Calu3 (cell line): ENCODE results near the gene CCDC102A. TPM values are rescaled to one million over a fixed set of nuclear protein-coding genes. Genes with fewer than 3 reads are reported as not detected.
A peak's percentile ranks its signal among the peaks of the same experiment; 100 is the strongest.
"Not testable (repeated sequence)": the region's sequence is repeated elsewhere in the genome, so short reads cannot be mapped to it uniquely, and the experiment has no call there.

Experiments
- BruUV-seq: library from RNA; stranded (reverse); fragments of 400-500 nt; replicated peaks from 2 replicates; lab custom pipeline; 2021; lab: Mats Ljungman, UMichigan
- CTCF ChIA-PET: fragments of 300-600 bp; sonication (Branson Sonifier 250); formaldehyde crosslinking; loops from one replicate; lab custom pipeline; 2022; ENCODE audit warnings: antibody characterized with exemption; lab: Charles Lee
- DNase-seq: peaks from one replicate; pipeline ENCODE4 v3.0.0; 2022
- H3K27ac Mint-ChIP-seq: one replicate; pipeline ENCODE4 v1.8.0; 2022; ENCODE audit warnings: mixed read lengths; ENCODE audit not compliant: unreplicated experiment
- H3K27me3 Mint-ChIP-seq: one replicate; pipeline ENCODE4 v1.8.0; 2022; ENCODE audit warnings: mixed read lengths; ENCODE audit not compliant: unreplicated experiment
- H3K36me3 Mint-ChIP-seq: one replicate; pipeline ENCODE4 v1.8.0; 2022; ENCODE audit warnings: mild to moderate bottlenecking, moderate library complexity, mixed read lengths; ENCODE audit not compliant: insufficient read depth, unreplicated experiment
- H3K4me1 Mint-ChIP-seq: one replicate; pipeline ENCODE4 v1.8.0; 2022; ENCODE audit warnings: mild to moderate bottlenecking, low read depth, mixed read lengths; ENCODE audit not compliant: unreplicated experiment
- H3K4me3 Mint-ChIP-seq: one replicate; pipeline ENCODE4 v1.8.0; 2022; ENCODE audit warnings: mild to moderate bottlenecking, low read depth, moderate library complexity, mixed read lengths; ENCODE audit not compliant: unreplicated experiment
- H3K9me3 Mint-ChIP-seq: one replicate; pipeline ENCODE4 v1.8.0; 2022; ENCODE audit warnings: low read depth, mixed read lengths; ENCODE audit not compliant: unreplicated experiment
- CTCF ChIP-seq: fragments of 200-600 bp; IDR thresholded peaks from one replicate; pipeline ENCODE4 v1.8.0; 2022; ENCODE audit warnings: antibody characterized with exemption; ENCODE audit not compliant: unreplicated experiment
- intact Hi-C: fragments of 100-400 bp; cut with micrococcal nuclease; formaldehyde crosslinking; loops from one replicate; pipeline ENCODE4 v1.10.0; 2022; ENCODE audit not compliant: unreplicated experiment
- total RNA-seq: library from RNA; stranded (reverse); gene quantifications from 2 replicates; pipeline ENCODE4 v1.2.3, GENCODE V29; 2022

Gene CCDC102A
- total RNA-seq, 1 experiment from 2014 or later: 6.8 TPM

- no peaks in the 10 kb centered on the region for H3K9me3 Mint-ChIP-seq
- H3K27ac Mint-ChIP-seq: no peak overlapping the region
- intact Hi-C loops: no loop called here
- no peak overlapping the region for H3K4me3 Mint-ChIP-seq
- BruUV-seq: no TSS peak
- TF ChIP-seq CTCF: no peak
- H3K27me3 Mint-ChIP-seq: peaks cover 73% of the 10 kb centered on the region
- CTCF ChIA-PET: no interaction called here
- peaks cover 9% of the 10 kb centered on the region for H3K4me1 Mint-ChIP-seq
- no peaks in the 10 kb centered on the region for H3K36me3 Mint-ChIP-seq
- DNase-seq: no peak
Observed at GRCh38 chr16:57503366-57503765, 33.0 kb downstream of the CCDC102A start.

GRCh38 chr16:57502048-57502775 lies 34.2 kb downstream of the CCDC102A start:
- no TSS peak for BruUV-seq
- Mint-ChIP-seq H3K36me3 (no peaks in the 10 kb centered on the region), H3K27ac (no peak overlapping the region), H3K9me3 (no peaks in the 10 kb centered on the region), H3K27me3 (peaks cover 61% of the 10 kb centered on the region), H3K4me3 (no peak overlapping the region), H3K4me1 (peaks cover 9% of the 10 kb centered on the region)
- intact Hi-C loops: no loop called here
- CTCF ChIA-PET: interaction anchor here (0.8 kb wide), 1 partner anchor 44 kb away, joined by 8 read pairs; no protein-coding TSS in a partner anchor
- no peak for TF ChIP-seq CTCF
- DNase-seq: no peak

- no peaks in the 10 kb centered on the region for H3K9me3 Mint-ChIP-seq
- H3K27ac Mint-ChIP-seq: no peak overlapping the region
- peaks cover 9% of the 10 kb centered on the region for H3K4me1 Mint-ChIP-seq
- no peak for TF ChIP-seq CTCF
- no peak for DNase-seq
- H3K27me3 Mint-ChIP-seq: peaks cover 54% of the 10 kb centered on the region
- H3K36me3 Mint-ChIP-seq: no peaks in the 10 kb centered on the region
- CTCF ChIA-PET: interaction anchor here (0.5 to 0.8 kb wide), 2 partner anchors 45 to 711 kb away, joined by 6 to 8 read pairs; no protein-coding TSS in a partner anchor
- H3K4me3 Mint-ChIP-seq: no peak overlapping the region
- intact Hi-C loops: no loop called here
- no TSS peak for BruUV-seq
Observed at GRCh38 chr16:57501492-57501891, 34.9 kb downstream of the CCDC102A start.

GRCh38 chr16:57500578-57501111 lies 35.7 kb downstream of the CCDC102A start:
- peak; percentile 26 for DNase-seq
- intact Hi-C loops: no loop called here
- peaks cover 45% of the 10 kb centered on the region for H3K27me3 Mint-ChIP-seq
- H3K27ac Mint-ChIP-seq: no peak overlapping the region
- H3K9me3 Mint-ChIP-seq: no peaks in the 10 kb centered on the region
- no TSS peak for BruUV-seq
- no peaks in the 10 kb centered on the region for H3K36me3 Mint-ChIP-seq
- H3K4me3 Mint-ChIP-seq: no peak overlapping the region
- peaks cover 9% of the 10 kb centered on the region for H3K4me1 Mint-ChIP-seq
- CTCF ChIA-PET: interaction anchor here (0.7 kb wide), 1 partner anchor 222 kb away, joined by 4 read pairs; no protein-coding TSS in a partner anchor
- TF ChIP-seq CTCF: no peak

- BruUV-seq, DNase-seq, H3K4me3 Mint-ChIP-seq, H3K36me3 Mint-ChIP-seq, H3K27ac Mint-ChIP-seq, intact Hi-C loops, H3K4me1 Mint-ChIP-seq, H3K9me3 Mint-ChIP-seq: not testable (repeated sequence)
- CTCF ChIA-PET: interaction anchor here (0.7 kb wide), 1 partner anchor 268 kb away, joined by 3 read pairs; no protein-coding TSS in a partner anchor
- H3K27me3 Mint-ChIP-seq: peaks cover 43% of the 10 kb centered on the region
Observed at GRCh38 chr16:57499941-57500340, 36.4 kb downstream of the CCDC102A start.
